GM23338 (cell line): ENCODE measurements around the gene ABCC6. TPM values are rescaled to one million over a fixed set of nuclear protein-coding genes. Genes with fewer than 3 reads are reported as not detected.
"Not testable (repeated sequence)": the region's sequence is repeated elsewhere in the genome, so short reads cannot be mapped to it uniquely, and the experiment has no call there.

Experiments used
- ATAC-seq: fragments of 200-7000 bp; cut with Tn5 transposase; 3 replicates; pipeline ENCODE4 v1.9.1; 2020
- DNase-seq: peaks from one replicate; pipeline ENCODE4 v3.0.0-alpha.2; 2015; ENCODE audit warnings: low spot score
- H2AFZ ChIP-seq: fragments of 200-600 bp; sonication (generic); 2 replicates; pipeline ENCODE4 v1.8.0; 2016; ENCODE audit warnings: antibody characterized with exemption, mild to moderate bottlenecking, moderate library complexity
- H3F3A ChIP-seq: fragments of 200-600 bp; sonication (generic); replicated peaks from 2 replicates; pipeline ENCODE4 v1.8.0; 2017; ENCODE audit warnings: antibody characterized with exemption, mixed run types, low read depth
- H3K27ac ChIP-seq: fragments of 200-600 bp; sonication (generic); 2 replicates; pipeline ENCODE4 v1.6.1; 2016; ENCODE audit warnings: low read depth
- H3K27me3 ChIP-seq: fragments of 200-600 bp; sonication (generic); 2 replicates; pipeline ENCODE4 v1.8.0; 2016; ENCODE audit warnings: mild to moderate bottlenecking, mixed run types, moderate library complexity; ENCODE audit not compliant: insufficient read depth
- H3K36me3 ChIP-seq: fragments of 200-600 bp; sonication (generic); 2 replicates; pipeline ENCODE4 v1.8.0; 2016; ENCODE audit warnings: mild to moderate bottlenecking; ENCODE audit not compliant: insufficient read depth
- H3K4me1 ChIP-seq: fragments of 200-600 bp; sonication (generic); 2 replicates; pipeline ENCODE4 v1.8.0; 2016; ENCODE audit warnings: mild to moderate bottlenecking, moderate library complexity; ENCODE audit not compliant: insufficient read depth
- H3K4me2 ChIP-seq: fragments of 200-600 bp; sonication (generic); 2 replicates; pipeline ENCODE4 v1.7.1; 2017; ENCODE audit warnings: mixed run types
- H3K4me3 ChIP-seq: fragments of 200-600 bp; sonication (generic); 2 replicates; pipeline ENCODE4 v1.6.1; 2016; ENCODE audit warnings: mixed run types
- H3K79me2 ChIP-seq: fragments of 200-600 bp; sonication (generic); replicated peaks from 2 replicates; pipeline ENCODE4 v1.8.0; 2017; ENCODE audit warnings: mild to moderate bottlenecking; ENCODE audit not compliant: insufficient read depth
- H3K9me2 ChIP-seq: fragments of 200-600 bp; sonication (generic); 2 replicates; pipeline ENCODE4 v1.8.0; 2017; ENCODE audit not compliant: insufficient read depth
- H4K20me1 ChIP-seq: fragments of 200-600 bp; sonication (generic); replicated peaks from 2 replicates; pipeline ENCODE4 v1.8.0; 2017; ENCODE audit warnings: mild to moderate bottlenecking; ENCODE audit not compliant: insufficient read depth
- H3K27ac Mint-ChIP-seq: 2 replicates; pipeline ENCODE4 v1.8.0; 2020; ENCODE audit warnings: inconsistent platforms, mild to moderate bottlenecking, moderate library complexity, mixed read lengths
- H3K27me3 Mint-ChIP-seq: 3 replicates; pipeline ENCODE4 v1.8.0; 2022; ENCODE audit warnings: low read depth, mild to moderate bottlenecking, moderate library complexity, mixed read lengths, inconsistent platforms; ENCODE audit not compliant: insufficient read depth, poor library complexity
- H3K36me3 Mint-ChIP-seq: 3 replicates; pipeline ENCODE4 v1.8.0; 2021; ENCODE audit warnings: low read depth, mild to moderate bottlenecking, inconsistent platforms, moderate library complexity, mixed read lengths
- H3K4me1 Mint-ChIP-seq: 3 replicates; pipeline ENCODE4 v1.8.0; 2020; ENCODE audit warnings: mild to moderate bottlenecking, inconsistent platforms, mixed read lengths
- H3K4me3 Mint-ChIP-seq: 3 replicates; pipeline ENCODE4 v1.8.0; 2021; ENCODE audit warnings: moderate library complexity, mild to moderate bottlenecking, inconsistent platforms, mixed read lengths
- H3K9me3 Mint-ChIP-seq: 3 replicates; pipeline ENCODE4 v1.8.0; 2020; ENCODE audit warnings: moderate library complexity, mild to moderate bottlenecking, inconsistent platforms, mixed read lengths
- polyA plus RNA-seq: library from polyadenylated mRNA; unstranded; fragments of >200 nt; fragmentation: Nextera tagmentation; extraction: Ambion mirVana; gene quantifications from 2 replicates; pipeline ENCODE4 v1.2.1, GENCODE V29; 2016
- total RNA-seq: library from RNA; depleted of rRNA; stranded (reverse); fragments of >200 nt; shearing (Covaris generic); gene quantifications from 2 replicates; pipeline ENCODE4 v1.2.3, GENCODE V29; 2014

Gene ABCC6
- total and polyA plus RNA-seq, 2 experiments from 2014 or later, result 0.73 to 2.8 TPM

DNA sequence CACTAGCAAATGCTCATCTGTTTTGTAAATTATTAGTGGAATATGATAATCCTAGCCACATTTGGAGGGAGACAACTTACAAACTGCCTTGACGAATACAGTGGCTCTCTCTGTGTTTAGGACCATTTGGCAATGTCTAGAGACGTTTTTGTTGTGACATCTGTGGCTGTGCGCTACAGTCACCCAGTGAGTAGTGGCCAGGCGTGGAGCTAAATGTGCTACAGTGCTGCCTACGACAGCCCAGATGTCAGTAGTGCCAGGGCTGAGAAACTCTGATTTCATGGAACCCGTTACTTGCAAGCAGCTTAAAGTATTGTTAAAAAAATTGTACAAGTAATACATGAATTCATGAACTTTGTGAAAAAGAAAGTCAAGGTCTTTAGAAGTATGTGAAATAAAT is 13.8 kb upstream of the ABCC6 start:
- H3K4me3 ChIP-seq, H3K9me2 ChIP-seq, DNase-seq, H3F3A ChIP-seq, H3K4me1 Mint-ChIP-seq, H3K4me2 ChIP-seq, H3K27ac ChIP-seq, H3K4me1 ChIP-seq, H3K36me3 Mint-ChIP-seq, ATAC-seq, H3K4me3 Mint-ChIP-seq, H3K79me2 ChIP-seq, H3K27me3 Mint-ChIP-seq, H4K20me1 ChIP-seq, H3K27ac Mint-ChIP-seq, H2AFZ ChIP-seq, H3K27me3 ChIP-seq, H3K9me3 Mint-ChIP-seq, H3K36me3 ChIP-seq: not testable (repeated sequence)

DNA sequence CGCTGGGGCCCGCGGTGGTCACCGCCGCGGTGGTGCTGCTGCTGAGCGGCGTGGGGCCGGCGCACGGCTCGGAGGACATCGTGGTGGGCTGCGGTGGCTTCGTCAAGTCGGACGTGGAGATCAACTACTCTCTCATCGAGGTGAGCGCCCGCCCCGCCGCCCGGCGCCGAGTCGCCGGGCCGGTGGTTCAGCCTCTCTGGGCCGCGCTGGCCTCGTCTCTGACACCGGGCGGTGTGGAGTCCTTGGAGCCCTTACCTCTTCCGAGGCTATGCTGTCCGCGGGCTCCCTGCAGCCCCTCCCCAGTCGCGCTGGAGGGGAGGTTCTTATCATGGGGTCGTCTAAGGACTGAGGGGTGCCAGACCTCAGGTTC is 9.4 kb upstream of the ABCC6 start:
- not testable (repeated sequence) for H3K36me3 ChIP-seq, H3K4me3 ChIP-seq, H3K79me2 ChIP-seq, H3K4me2 ChIP-seq, DNase-seq, H3K27ac ChIP-seq, H3K27me3 ChIP-seq, H3K4me1 ChIP-seq, H3K4me3 Mint-ChIP-seq, H3F3A ChIP-seq, H3K9me3 Mint-ChIP-seq, H3K27me3 Mint-ChIP-seq, H4K20me1 ChIP-seq, H3K36me3 Mint-ChIP-seq, H3K27ac Mint-ChIP-seq, H3K9me2 ChIP-seq, H3K4me1 Mint-ChIP-seq, H2AFZ ChIP-seq
- ATAC-seq, result peak; percentile 74

DNA sequence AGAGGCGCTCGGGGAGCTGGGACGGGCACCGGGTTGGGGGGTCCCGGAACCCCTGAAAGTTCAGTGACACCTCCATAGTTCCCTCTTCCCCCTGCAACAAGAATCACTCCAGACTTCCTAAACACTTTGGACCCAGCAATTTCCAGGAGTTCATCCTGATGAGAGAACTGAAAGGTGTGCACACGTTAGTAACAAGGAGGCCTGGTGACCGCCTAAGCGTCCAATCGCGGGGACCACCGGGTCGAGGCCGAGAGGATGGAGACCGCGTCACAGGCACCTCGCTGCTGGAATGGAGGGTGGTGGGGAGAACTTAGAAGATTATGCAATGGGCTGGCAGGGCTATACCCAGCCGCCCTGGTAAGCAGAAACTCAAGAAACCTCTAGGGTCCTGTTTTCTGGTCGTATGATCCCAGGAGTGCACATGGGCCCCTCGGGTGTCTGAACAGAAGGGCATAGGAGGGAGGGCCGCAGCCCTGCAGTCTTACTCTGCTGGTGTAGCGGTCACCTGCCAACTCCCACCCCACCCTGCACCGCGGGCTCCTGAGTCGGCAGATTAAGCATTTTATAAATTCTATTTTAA is 458 bp upstream of the ABCC6 start:
- H3K27ac ChIP-seq, H4K20me1 ChIP-seq, H3K27me3 ChIP-seq, H3K4me1 Mint-ChIP-seq, H2AFZ ChIP-seq, H3K4me1 ChIP-seq, H3K9me3 Mint-ChIP-seq, H3K27me3 Mint-ChIP-seq, H3K36me3 Mint-ChIP-seq, H3F3A ChIP-seq, DNase-seq, H3K27ac Mint-ChIP-seq, H3K79me2 ChIP-seq, H3K36me3 ChIP-seq, H3K9me2 ChIP-seq: not testable (repeated sequence)
- Histone ChIP-seq H3K4me3 (peak overlapping the region; percentile 52), H3K4me2 (peak overlapping the region; percentile 74; the same call in 1 of the 2 replicates)
- peak; percentile 62 for ATAC-seq
- H3K4me3 Mint-ChIP-seq, result peak overlapping the region; percentile 70

DNA sequence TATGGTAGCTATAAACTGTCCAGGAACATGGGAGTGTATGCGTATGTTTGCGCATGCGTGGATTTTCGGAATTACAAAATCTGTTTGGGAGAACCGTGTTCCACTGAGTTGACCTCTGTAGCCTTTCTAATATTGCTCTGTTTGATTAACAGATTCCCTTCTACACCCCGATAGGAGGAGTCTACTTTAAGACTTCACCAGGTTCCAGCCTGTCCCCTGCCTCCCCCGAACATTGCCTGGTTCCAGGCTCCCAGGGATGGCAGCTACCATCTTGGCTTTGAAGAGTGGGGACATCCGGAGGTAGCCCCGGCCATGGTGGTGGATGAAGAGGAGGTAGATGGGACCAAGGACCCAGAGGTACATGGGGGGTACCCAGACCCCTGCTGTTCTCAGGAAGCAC is 1.9 kb downstream of the ABCC6 start:
- not testable (repeated sequence) for H3K27me3 Mint-ChIP-seq, H3K27me3 ChIP-seq, H3K36me3 ChIP-seq, H3K9me3 Mint-ChIP-seq, DNase-seq, H3K36me3 Mint-ChIP-seq, H3K27ac Mint-ChIP-seq, H3K9me2 ChIP-seq, H3F3A ChIP-seq, H3K4me3 ChIP-seq, H2AFZ ChIP-seq, H4K20me1 ChIP-seq, H3K79me2 ChIP-seq, H3K27ac ChIP-seq, ATAC-seq, H3K4me2 ChIP-seq, H3K4me1 Mint-ChIP-seq, H3K4me3 Mint-ChIP-seq, H3K4me1 ChIP-seq

DNA sequence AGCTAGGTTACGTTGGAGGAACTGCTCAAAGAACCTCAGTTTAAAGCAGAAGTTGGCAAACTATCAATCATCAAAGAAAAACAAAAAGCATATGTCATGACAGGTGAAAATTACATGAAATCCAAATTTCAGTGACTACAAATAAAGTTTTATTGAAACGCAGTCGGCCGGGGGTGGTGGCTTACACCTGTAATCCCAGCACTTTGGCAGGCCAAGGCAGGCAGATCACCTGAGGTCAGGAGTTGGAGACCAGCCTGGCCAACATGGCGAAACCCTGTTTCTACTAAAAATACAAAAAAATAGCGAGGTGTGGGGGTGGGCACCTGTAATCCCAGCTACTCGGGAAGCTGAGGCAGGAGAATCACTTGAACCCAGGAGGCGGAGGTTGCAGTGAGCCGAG is 2.8 kb downstream of the ABCC6 start:
- not testable (repeated sequence) for H3K79me2 ChIP-seq, H3K27me3 ChIP-seq, H3K4me1 Mint-ChIP-seq, H3K4me2 ChIP-seq, H3K27me3 Mint-ChIP-seq, H3K4me1 ChIP-seq, H3K36me3 ChIP-seq, H3K9me3 Mint-ChIP-seq, DNase-seq, H3K27ac ChIP-seq, H3F3A ChIP-seq, H4K20me1 ChIP-seq, H3K9me2 ChIP-seq, H3K27ac Mint-ChIP-seq, H3K36me3 Mint-ChIP-seq, H3K4me3 Mint-ChIP-seq, H3K4me3 ChIP-seq, H2AFZ ChIP-seq, ATAC-seq

DNA sequence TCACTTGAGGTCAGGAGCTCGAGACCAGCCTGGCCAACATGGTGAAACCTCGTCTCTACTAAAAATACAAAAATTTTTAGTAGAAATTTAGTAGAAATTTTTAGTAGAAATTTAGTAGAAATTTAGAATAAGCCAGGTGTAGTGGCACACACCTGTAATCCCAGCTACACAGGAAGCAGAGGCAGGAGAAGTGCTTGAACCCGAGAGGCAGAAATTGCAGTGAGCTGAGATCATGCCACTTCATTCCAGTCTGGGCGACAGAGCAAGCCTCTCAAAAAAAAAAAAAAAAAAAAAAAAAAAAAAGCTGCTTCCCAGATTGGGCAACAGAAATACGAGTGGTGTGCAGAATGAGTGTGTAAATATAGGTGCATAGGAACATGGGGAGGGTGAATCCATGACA is 4.5 kb downstream of the ABCC6 start:
- H3K4me2 ChIP-seq, H3K27ac Mint-ChIP-seq, H3K79me2 ChIP-seq, H3K9me3 Mint-ChIP-seq, H3K4me3 ChIP-seq, H3K27ac ChIP-seq, DNase-seq, H3F3A ChIP-seq, H3K4me3 Mint-ChIP-seq, H4K20me1 ChIP-seq, H3K27me3 Mint-ChIP-seq, H3K27me3 ChIP-seq, H2AFZ ChIP-seq, H3K9me2 ChIP-seq, H3K36me3 Mint-ChIP-seq, ATAC-seq, H3K4me1 ChIP-seq, H3K36me3 ChIP-seq, H3K4me1 Mint-ChIP-seq: not testable (repeated sequence)

DNA sequence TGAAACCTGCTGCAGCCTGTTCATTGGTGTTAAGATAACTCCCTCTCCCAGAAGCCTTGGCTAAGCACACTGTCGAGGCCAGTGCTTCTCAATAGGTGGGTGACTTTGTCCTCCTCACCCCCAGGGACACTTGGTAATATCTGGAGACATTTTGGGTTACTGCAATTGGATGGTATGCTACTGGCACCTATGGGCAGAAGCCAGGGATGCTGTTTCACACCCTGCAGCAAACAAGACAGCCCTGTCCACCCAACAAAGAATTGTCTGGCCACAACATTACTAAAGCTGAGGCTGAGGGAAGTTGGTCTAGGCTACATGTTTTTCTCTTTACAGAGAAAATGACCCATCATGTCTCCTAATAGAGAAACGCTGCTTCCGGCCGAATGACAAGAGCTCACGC is 4.9 kb downstream of the ABCC6 start:
- not testable (repeated sequence) for H3K9me3 Mint-ChIP-seq, H3K4me1 Mint-ChIP-seq, H3F3A ChIP-seq, ATAC-seq, H3K4me3 Mint-ChIP-seq, H3K9me2 ChIP-seq, DNase-seq, H3K27me3 ChIP-seq, H3K27ac ChIP-seq, H3K79me2 ChIP-seq, H3K27me3 Mint-ChIP-seq, H3K4me3 ChIP-seq, H3K36me3 Mint-ChIP-seq, H4K20me1 ChIP-seq, H3K4me2 ChIP-seq, H2AFZ ChIP-seq, H3K36me3 ChIP-seq, H3K4me1 ChIP-seq, H3K27ac Mint-ChIP-seq
